Measurements from ENCODE around the gene CPNE4. TPM values are rescaled to one million over a fixed set of nuclear protein-coding genes. Genes with fewer than 3 reads are reported as not detected.

CPNE4 gene
- not detected in 2 replicates for total RNA-seq

GRCh38 chr3:132034486-132035464 lies at the start of gene CPNE4:
CPNE4 (minus strand) TSS chr3:132035014.

DNA sequence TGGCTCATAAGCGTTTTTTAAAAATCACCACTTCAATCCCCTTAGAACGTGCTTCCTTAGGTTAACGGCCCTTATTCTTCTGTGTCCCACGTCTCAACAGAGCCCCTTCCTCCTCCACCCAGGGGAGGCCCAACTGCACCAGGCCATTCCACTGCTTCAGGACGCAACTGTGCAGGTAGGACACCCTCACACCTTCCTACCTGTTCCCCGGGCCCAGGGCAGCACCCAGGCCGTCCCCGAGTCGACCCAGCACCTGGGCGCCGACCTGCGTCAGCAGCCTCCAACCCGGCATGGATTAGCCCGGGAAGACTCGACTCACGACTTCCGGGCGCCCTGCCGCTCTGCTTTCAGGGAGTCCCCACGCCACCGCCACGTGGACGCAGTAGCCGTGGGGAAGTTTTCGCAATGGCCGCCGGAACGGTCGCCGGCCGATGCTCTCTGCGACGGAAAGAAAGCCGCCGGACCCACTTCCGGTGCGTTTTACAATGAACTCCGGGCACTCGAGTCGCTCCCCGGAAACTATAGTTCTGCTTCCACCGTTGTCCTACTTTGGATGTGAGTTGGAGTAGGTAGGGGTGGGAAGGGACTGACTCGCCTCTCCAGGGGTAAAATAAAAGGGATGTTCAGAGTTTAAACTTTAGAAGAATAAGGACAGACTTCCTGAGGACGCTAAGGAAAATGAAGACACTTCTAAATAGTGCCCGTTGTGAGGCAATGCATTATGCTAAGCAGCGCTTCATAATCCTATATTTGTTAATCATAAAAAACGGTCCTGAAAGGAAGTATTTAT lies 532.1 kb downstream of the CPNE4 start, which contains the start of gene MRPL3:
Gene MRPL3, minus strand, starts transcription at position 442 of the 790 bp plus-strand sequence. Its CDS starts 150 bp downstream, at position 292.

Small RNA genes lying within 50 kb of the gene (small RNA-seq; reads per million reads assigned to genes)
- gene AC107027.2 (not detected), gene MIR5704 (not detected)
